CD4-positive, alpha-beta memory T cell (primary cell): Measurements from ENCODE around the gene SERPINA1. TPM values are rescaled to one million over a fixed set of nuclear protein-coding genes. Genes with fewer than 3 reads are reported as not detected.

Experiments
- CTCF ChIA-PET: fragments of 350-600 bp; sonication (Branson Sonifier 250); formaldehyde crosslinking; loops from one replicate; lab custom pipeline; 2021; ENCODE audit warnings: inconsistent platforms; ENCODE audit not compliant: partially characterized antibody; lab: Charles Lee
- POLR2A ChIA-PET: fragments of 350-600 bp; sonication (Branson Sonifier 250); formaldehyde crosslinking; loops from one replicate; lab custom pipeline; 2021; ENCODE audit not compliant: partially characterized antibody; lab: Charles Lee
- DNase-seq, 5 donors: peaks; one replicate each; pipeline versions ENCODE4 v3.0.0 to v3.0.0-alpha.2; 2020 to 2022; ENCODE audit warnings: mixed read lengths in 1 of 5
- H3K27ac ChIP-seq: one replicate; pipeline ENCODE4 v1.7.0; 2013; ENCODE audit warnings: low read depth, low read length
- H3K27me3 ChIP-seq: 2 replicates; pipeline ENCODE4 v1.7.0; 2013; ENCODE audit warnings: mild to moderate bottlenecking, low read length, moderate library complexity; ENCODE audit not compliant: insufficient read depth
- H3K36me3 ChIP-seq: 2 replicates; pipeline ENCODE4 v1.7.0; 2013; ENCODE audit warnings: mild to moderate bottlenecking, low read length, moderate library complexity; ENCODE audit not compliant: insufficient read depth
- H3K4me1 ChIP-seq: 2 replicates; pipeline ENCODE4 v1.7.0; 2013; ENCODE audit warnings: mild to moderate bottlenecking, low read length, moderate library complexity; ENCODE audit not compliant: insufficient read depth
- H3K4me3 ChIP-seq, 2 donors: one replicate each; pipeline ENCODE4 v1.7.0; 2013; ENCODE audit warnings: low read length in 2 of 2, mild to moderate bottlenecking in 1 of 2
- H3K9me3 ChIP-seq, 2 donors: one replicate each; pipeline ENCODE4 v1.7.0; 2013; ENCODE audit warnings: low read length in 2 of 2, control low read depth in 1 of 2; ENCODE audit not compliant: control insufficient read depth in 1 of 2
- H3K27ac Mint-ChIP-seq, 7 donors: one replicate each; pipeline ENCODE4 v1.8.0; 2020 to 2021; ENCODE audit warnings: mixed read lengths in 7 of 7, mild to moderate bottlenecking in 6 of 7, inconsistent platforms in 3 of 7, moderate library complexity in 3 of 7
- H3K27me3 Mint-ChIP-seq, 2 donors: one replicate each; pipeline ENCODE4 v1.8.0; 2020 to 2021; ENCODE audit warnings: mixed read lengths in 2 of 2
- H3K36me3 Mint-ChIP-seq, 2 donors: one replicate each; pipeline ENCODE4 v1.8.0; 2020 to 2021; ENCODE audit warnings: mixed read lengths in 2 of 2, inconsistent platforms in 1 of 2, mild to moderate bottlenecking in 1 of 2
- H3K4me1 Mint-ChIP-seq, 4 donors: one replicate each; pipeline ENCODE4 v1.8.0; 2020 to 2021; ENCODE audit warnings: mixed read lengths in 4 of 4, mild to moderate bottlenecking in 1 of 4
- H3K4me3 Mint-ChIP-seq, 8 donors: one replicate each; pipeline ENCODE4 v1.8.0; 2020 to 2021; ENCODE audit warnings: mixed read lengths in 8 of 8, mild to moderate bottlenecking in 7 of 8, moderate library complexity in 6 of 8, inconsistent platforms in 3 of 8
- H3K9me3 Mint-ChIP-seq, 8 donors: one replicate each; pipeline ENCODE4 v1.8.0; 2020 to 2021; ENCODE audit warnings: mixed read lengths in 8 of 8, mild to moderate bottlenecking in 5 of 8, inconsistent platforms in 3 of 8, moderate library complexity in 1 of 8
- intact Hi-C: fragments of 100-400 bp; cut with micrococcal nuclease; formaldehyde crosslinking; loops from one replicate; pipeline ENCODE4 v1.15.1; 2023
- polyA plus RNA-seq, 2 donors: library from polyadenylated mRNA; unstranded; fragments of 300-500 nt; fragmentation: Illumina TruSeq; gene quantifications; one replicate each; pipeline ENCODE4 v1.2.3, GENCODE V29; 2021
- total RNA-seq, 2 experiments: library from RNA; stranded (reverse); gene quantifications; one replicate each; pipeline ENCODE4 v1.2.3, GENCODE V29; 2021

Gene SERPINA1
- total and polyA plus RNA-seq, 4 experiments from 2014 or later, result 0.44 to 0.58 TPM; not detected in 2

- H3K4me1 Mint-ChIP-seq, result no peaks in the 10 kb centered on the region
- Histone ChIP-seq H3K27me3 (no peaks in the 10 kb centered on the region), H3K9me3 (no peaks in the 10 kb centered on the region), H3K27ac (no peak overlapping the region), H3K4me3 (no peak overlapping the region), H3K36me3 (no peaks in the 10 kb centered on the region), H3K4me1 (no peaks in the 10 kb centered on the region)
- no peak overlapping the region for H3K27ac Mint-ChIP-seq
- H3K27me3 Mint-ChIP-seq, result peaks cover 4 to 12% of the 10 kb centered on the region in 2 donors
- POLR2A ChIA-PET, result no interaction called here
- no peak overlapping the region for H3K4me3 Mint-ChIP-seq
- intact Hi-C loops, result no loop called here
- CTCF ChIA-PET, result no interaction called here
- no peaks in the 10 kb centered on the region for H3K36me3 Mint-ChIP-seq
- peaks cover 0 to 2% (median 0%) of the 10 kb centered on the region in 8 donors for H3K9me3 Mint-ChIP-seq
- no peak for DNase-seq
Observed at GRCh38 chr14:94382099-94382715, 6.2 kb downstream of the SERPINA1 start.

- no peaks in the 10 kb centered on the region for H3K9me3 ChIP-seq
- intact Hi-C loops, result no loop called here
- no peak overlapping the region for H3K4me3 Mint-ChIP-seq
- ChIA-PET POLR2A (no interaction called here), CTCF (no interaction called here)
- H3K9me3 Mint-ChIP-seq, result peaks cover 0 to 2% (median 0%) of the 10 kb centered on the region in 8 donors
- no peaks in the 10 kb centered on the region for H3K27me3 ChIP-seq
- H3K27ac Mint-ChIP-seq, result no peak overlapping the region
- no peak overlapping the region for H3K27ac ChIP-seq
- no peaks in the 10 kb centered on the region for H3K36me3 ChIP-seq
- no peaks in the 10 kb centered on the region for H3K4me1 Mint-ChIP-seq
- no peaks in the 10 kb centered on the region for H3K4me1 ChIP-seq
- H3K4me3 ChIP-seq, result no peak overlapping the region
- H3K36me3 Mint-ChIP-seq, result no peaks in the 10 kb centered on the region
- H3K27me3 Mint-ChIP-seq, result peaks cover 3 to 12% of the 10 kb centered on the region in 2 donors
- no peak for DNase-seq
Observed at GRCh38 chr14:94381149-94382030, 7.0 kb downstream of the SERPINA1 start.

- Mint-ChIP-seq H3K9me3 (peaks cover 0 to 2% (median 0%) of the 10 kb centered on the region in 8 donors), H3K27me3 (peaks cover 3 to 12% of the 10 kb centered on the region in 2 donors), H3K27ac (no peak overlapping the region), H3K36me3 (no peaks in the 10 kb centered on the region), H3K4me1 (no peaks in the 10 kb centered on the region), H3K4me3 (no peak overlapping the region)
- Histone ChIP-seq H3K27me3 (no peaks in the 10 kb centered on the region), H3K4me3 (no peak overlapping the region), H3K4me1 (no peaks in the 10 kb centered on the region), H3K36me3 (no peaks in the 10 kb centered on the region), H3K9me3 (no peaks in the 10 kb centered on the region), H3K27ac (no peak overlapping the region)
- DNase-seq, result no peak
- POLR2A ChIA-PET, result no interaction called here
- CTCF ChIA-PET, result no interaction called here
- intact Hi-C loops, result no loop called here
Observed at GRCh38 chr14:94380225-94381148, 7.9 kb downstream of the SERPINA1 start.

DNA sequence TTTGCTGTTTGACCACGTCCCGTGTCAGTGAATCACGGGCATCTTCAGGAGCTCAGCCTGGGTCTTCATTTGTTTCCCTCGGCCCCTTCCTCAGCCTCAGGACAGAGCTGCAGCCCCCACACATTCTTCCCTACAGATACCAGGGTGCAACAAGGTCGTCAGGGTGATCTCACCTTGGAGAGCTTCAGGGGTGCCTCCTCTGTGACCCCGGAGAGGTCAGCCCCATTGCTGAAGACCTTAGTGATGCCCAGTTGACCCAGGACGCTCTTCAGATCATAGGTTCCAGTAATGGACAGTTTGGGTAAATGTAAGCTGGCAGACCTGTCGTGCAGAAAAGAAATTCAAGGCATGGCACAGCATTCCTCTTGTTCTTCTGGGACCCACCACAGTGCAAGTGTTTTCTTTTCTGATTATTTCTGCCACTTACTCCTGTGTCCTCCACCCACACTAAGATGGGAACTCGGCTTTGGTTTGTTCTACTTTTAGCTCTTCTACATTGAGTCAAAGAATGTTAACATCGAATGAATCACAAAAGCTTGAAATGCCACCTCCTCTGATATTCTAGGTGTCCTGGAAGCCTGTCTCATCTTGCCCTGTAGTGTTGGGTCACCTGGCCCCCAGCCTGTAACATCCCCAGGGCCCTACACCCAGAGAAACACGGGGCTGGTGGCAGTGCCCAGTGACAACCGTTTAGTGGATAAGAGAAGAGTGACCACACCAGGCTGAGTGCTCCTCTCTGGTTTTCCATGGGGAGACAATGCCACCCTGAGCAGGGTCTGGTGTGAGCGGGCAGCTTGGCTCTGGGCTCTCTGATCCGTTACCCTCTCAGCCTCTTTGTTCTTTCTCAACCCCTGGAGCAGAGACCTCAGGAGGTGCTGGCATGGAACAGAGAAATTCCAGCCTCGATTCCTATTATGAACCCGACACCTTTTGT is 8.8 kb downstream of the SERPINA1 start:
- POLR2A ChIA-PET, result no interaction called here
- no peak overlapping the region for H3K4me3 Mint-ChIP-seq
- Histone ChIP-seq H3K27me3 (no peaks in the 10 kb centered on the region), H3K27ac (no peak overlapping the region), H3K4me1 (no peaks in the 10 kb centered on the region), H3K9me3 (no peaks in the 10 kb centered on the region), H3K36me3 (no peaks in the 10 kb centered on the region), H3K4me3 (no peak overlapping the region)
- peaks cover 0 to 2% (median 0%) of the 10 kb centered on the region in 8 donors for H3K9me3 Mint-ChIP-seq
- peaks cover 3 to 12% of the 10 kb centered on the region in 2 donors for H3K27me3 Mint-ChIP-seq
- no peaks in the 10 kb centered on the region for H3K4me1 Mint-ChIP-seq
- intact Hi-C loops, result no loop called here
- no peaks in the 10 kb centered on the region for H3K36me3 Mint-ChIP-seq
- CTCF ChIA-PET, result no interaction called here
- H3K27ac Mint-ChIP-seq, result no peak overlapping the region
- no peak for DNase-seq

DNA sequence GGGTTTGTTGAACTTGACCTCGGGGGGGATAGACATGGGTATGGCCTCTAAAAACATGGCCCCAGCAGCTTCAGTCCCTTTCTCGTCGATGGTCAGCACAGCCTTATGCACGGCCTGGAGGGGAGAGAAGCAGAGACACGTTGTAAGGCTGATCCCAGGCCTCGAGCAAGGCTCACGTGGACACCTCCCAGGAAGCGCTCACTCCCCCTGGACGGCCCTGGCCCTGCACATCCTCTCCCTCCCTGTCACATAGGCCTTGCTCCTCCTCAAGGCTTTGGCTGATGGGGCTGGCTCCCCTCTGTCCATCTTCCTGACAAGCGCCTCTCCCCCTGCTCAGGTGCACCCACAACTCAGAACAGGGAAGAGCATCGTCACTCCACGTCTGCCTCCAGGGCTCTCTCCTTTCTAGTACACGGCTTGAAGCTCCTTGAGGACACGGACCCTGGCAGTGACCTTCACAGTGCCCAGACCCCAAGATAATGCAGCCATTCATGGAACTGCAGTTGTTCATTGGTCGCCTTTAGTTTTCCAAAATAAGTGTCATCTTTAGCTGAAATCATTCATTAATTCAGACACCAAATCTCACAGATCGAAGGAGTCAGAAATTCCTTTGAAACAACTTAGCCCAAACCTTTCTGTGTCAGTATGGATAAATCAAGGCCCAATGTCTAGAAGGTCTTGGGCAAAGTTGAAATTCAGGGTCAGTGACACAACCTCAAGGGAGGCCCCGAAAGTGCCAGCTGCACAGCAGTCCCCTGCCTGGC is 9.7 kb downstream of the SERPINA1 start:
- Histone ChIP-seq H3K27me3 (no peaks in the 10 kb centered on the region), H3K4me3 (no peak overlapping the region), H3K36me3 (no peaks in the 10 kb centered on the region), H3K9me3 (no peaks in the 10 kb centered on the region), H3K27ac (no peak overlapping the region), H3K4me1 (no peaks in the 10 kb centered on the region)
- Mint-ChIP-seq H3K27me3 (peaks cover 3 to 12% of the 10 kb centered on the region in 2 donors), H3K27ac (no peak overlapping the region), H3K4me3 (no peak overlapping the region), H3K36me3 (no peaks in the 10 kb centered on the region), H3K9me3 (peaks cover 0 to 2% (median 0%) of the 10 kb centered on the region in 8 donors), H3K4me1 (no peaks in the 10 kb centered on the region)
- intact Hi-C loops, result no loop called here
- ChIA-PET POLR2A (no interaction called here), CTCF (no interaction called here)
- no peak for DNase-seq

DNA sequence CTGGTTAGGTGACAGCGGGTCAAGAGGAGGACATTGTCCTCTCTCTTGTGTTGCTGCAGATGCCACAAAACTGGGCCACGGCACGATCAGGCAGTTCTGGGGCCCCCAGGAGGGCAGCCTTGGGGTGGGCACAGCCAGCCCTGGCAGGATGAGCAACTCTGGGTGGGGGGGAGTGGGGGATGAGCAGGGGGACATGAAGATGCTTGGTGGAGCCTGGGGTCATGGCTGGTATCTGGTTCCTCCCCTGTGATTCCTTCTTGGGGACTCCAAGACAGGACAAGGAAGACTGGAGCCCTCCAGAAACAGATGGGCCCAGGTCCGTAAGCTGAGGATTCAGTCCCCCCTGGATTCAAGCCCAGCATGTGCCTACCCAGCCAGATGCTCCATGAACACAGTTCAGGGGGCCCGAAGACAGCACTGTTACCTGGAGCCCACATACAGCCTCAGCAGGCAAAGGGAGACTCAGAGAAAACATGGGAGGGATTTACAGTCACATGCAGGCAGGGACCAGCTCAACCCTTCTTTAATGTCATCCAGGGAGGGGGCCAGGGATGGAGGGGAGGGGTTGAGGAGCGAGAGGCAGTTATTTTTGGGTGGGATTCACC is 10.4 kb downstream of the SERPINA1 start:
- Mint-ChIP-seq H3K36me3 (no peaks in the 10 kb centered on the region), H3K27me3 (peaks cover 3 to 12% of the 10 kb centered on the region in 2 donors), H3K4me1 (no peaks in the 10 kb centered on the region), H3K27ac (no peak overlapping the region), H3K4me3 (no peak overlapping the region), H3K9me3 (peaks cover 0 to 2% (median 0%) of the 10 kb centered on the region in 8 donors)
- POLR2A ChIA-PET, result no interaction called here
- no peaks in the 10 kb centered on the region for H3K27me3 ChIP-seq
- no peaks in the 10 kb centered on the region for H3K4me1 ChIP-seq
- DNase-seq, result no peak
- intact Hi-C loops, result no loop called here
- no peaks in the 10 kb centered on the region for H3K9me3 ChIP-seq
- no peaks in the 10 kb centered on the region for H3K36me3 ChIP-seq
- no peak overlapping the region for H3K4me3 ChIP-seq
- CTCF ChIA-PET, result no interaction called here
- no peak overlapping the region for H3K27ac ChIP-seq
